ENCODE measurements around the gene ZNG1A.

DNA sequence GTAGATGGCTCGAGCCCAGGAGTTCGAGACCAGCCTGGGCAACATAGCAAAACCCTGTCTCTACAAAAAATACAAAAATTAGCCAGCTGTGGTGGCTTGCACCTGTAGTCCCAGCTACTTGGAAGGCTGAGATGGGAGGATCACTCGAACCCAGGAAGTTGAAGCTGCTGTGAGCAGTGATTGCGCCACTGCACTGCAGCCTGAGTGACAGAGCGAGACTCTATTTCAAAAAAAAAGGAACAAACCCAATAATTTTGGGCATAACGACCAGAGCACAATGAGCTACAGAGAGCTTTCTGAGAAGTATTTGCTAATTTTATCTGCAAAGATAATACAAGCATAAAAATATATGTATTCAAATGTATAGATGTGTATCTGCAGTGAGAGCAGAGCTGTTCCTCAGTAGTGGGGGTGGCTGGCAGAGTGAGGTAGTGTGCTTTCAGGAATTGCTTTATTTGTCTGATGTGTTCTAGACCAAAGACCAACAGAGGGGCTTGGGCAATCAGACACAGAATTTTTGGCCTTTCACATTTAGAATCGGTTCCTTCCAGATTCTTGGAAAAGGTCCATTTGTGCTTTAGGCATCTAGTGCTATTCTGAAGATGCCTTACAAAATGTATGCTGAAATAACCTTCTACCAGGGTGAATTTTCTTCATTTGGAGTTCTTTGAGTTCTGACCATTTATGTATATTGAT, 41.0 kb upstream of the ZNG1A start:
- TF ChIP-seq, protein P1, sequence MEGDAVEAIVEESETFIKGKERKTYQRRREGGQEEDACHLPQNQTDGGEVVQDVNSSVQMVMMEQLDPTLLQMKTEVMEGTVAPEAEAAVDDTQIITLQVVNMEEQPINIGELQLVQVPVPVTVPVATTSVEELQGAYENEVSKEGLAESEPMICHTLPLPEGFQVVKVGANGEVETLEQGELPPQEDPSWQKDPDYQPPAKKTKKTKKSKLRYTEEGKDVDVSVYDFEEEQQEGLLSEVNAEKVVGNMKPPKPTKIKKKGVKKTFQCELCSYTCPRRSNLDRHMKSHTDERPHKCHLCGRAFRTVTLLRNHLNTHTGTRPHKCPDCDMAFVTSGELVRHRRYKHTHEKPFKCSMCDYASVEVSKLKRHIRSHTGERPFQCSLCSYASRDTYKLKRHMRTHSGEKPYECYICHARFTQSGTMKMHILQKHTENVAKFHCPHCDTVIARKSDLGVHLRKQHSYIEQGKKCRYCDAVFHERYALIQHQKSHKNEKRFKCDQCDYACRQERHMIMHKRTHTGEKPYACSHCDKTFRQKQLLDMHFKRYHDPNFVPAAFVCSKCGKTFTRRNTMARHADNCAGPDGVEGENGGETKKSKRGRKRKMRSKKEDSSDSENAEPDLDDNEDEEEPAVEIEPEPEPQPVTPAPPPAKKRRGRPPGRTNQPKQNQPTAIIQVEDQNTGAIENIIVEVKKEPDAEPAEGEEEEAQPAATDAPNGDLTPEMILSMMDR (IDR thresholded peaks at IDR 0.05) = no peak
- no peak for TF ChIP-seq POLR2A (IDR thresholded peaks at IDR 0.05)

All from Peyer's patch (tissue), 4 donors.